Stimulated activated naive CD8-positive, alpha-beta T cell treated with anti-CD3 and anti-CD28 coated beads, Interleukin-15, amount 100 ng/mL, for 72 hours (primary cell): ENCODE measurements around the gene FAM98B.

ENCODE experiments used
- ATAC-seq: fragments of 150-1000 bp; cut with Tn5 transposase; 2 replicates; pipeline ENCODE4 v1.10.0; 2021; ENCODE audit warnings: mild to moderate bottlenecking, moderate library complexity
- DNase-seq, 2 donors: peaks; one replicate each; pipeline ENCODE4 v3.0.0; 2021 to 2022
- H3K27ac Mint-ChIP-seq, 2 donors: one replicate each; pipeline ENCODE4 v1.8.0; 2022; ENCODE audit warnings: mild to moderate bottlenecking in 2 of 2, mixed read lengths in 2 of 2, moderate library complexity in 2 of 2
- H3K27me3 Mint-ChIP-seq: one replicate; pipeline ENCODE4 v1.8.0; 2022; ENCODE audit warnings: mixed read lengths
- H3K4me1 Mint-ChIP-seq: one replicate; pipeline ENCODE4 v1.8.0; 2022; ENCODE audit warnings: mild to moderate bottlenecking, mixed read lengths
- H3K4me3 Mint-ChIP-seq, 2 donors: one replicate each; pipeline ENCODE4 v1.8.0; 2022; ENCODE audit warnings: mild to moderate bottlenecking in 2 of 2, mixed read lengths in 2 of 2, moderate library complexity in 1 of 2
- H3K9me3 Mint-ChIP-seq, 2 donors: one replicate each; pipeline ENCODE4 v1.8.0; 2022; ENCODE audit warnings: mixed read lengths in 2 of 2

FAM98B gene

DNA sequence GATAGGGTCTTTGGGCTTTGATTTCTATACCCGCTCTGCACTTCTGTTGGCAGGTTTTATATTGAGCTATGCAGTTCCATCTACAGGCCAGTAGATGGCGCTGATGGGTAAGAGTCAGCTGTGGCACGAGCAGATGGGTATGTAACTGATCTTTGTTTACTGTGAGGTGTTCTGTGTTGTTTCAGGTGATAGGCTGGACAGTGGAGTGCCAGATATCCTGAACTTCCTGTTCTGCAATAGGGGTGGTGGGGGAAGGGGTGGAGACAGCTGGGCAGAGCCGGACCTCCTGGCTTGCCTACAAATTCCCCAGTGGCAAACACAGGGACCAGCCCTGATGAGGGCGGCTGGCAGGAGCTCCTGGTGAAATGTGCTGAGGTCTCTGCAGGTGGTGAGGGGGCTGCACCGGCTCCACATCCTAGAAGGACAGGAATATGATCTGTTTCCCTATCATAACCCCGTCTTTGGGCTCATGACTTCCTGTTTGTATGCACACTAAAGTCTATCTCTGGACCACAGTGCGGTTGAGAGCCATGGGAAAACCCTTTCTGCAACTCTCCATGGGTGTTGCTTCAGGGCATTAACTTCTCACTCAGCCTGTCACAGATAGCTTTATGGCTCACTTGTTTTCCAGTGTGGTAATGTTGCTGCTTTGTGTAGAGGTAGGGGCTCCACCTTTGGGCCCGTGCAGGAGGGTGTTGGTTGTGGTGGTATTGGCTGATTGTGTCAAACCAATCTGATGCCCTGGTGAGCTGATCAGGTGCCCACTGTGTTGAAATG, 13.4 kb upstream of the FAM98B start:
- H3K9me3 Mint-ChIP-seq: no peaks in the 10 kb centered on the region
- ATAC-seq (peak; percentile 97), DNase-seq (peak; percentile 42 to 75)
- H3K4me1 Mint-ChIP-seq: peaks cover 6% of the 10 kb centered on the region
- H3K27ac Mint-ChIP-seq: peak overlapping the region in 1 of 2 donors; percentile 81
- peaks cover 38% of the 10 kb centered on the region for H3K27me3 Mint-ChIP-seq
- H3K4me3 Mint-ChIP-seq: peak overlapping the region; percentile 26 to 63

DNA sequence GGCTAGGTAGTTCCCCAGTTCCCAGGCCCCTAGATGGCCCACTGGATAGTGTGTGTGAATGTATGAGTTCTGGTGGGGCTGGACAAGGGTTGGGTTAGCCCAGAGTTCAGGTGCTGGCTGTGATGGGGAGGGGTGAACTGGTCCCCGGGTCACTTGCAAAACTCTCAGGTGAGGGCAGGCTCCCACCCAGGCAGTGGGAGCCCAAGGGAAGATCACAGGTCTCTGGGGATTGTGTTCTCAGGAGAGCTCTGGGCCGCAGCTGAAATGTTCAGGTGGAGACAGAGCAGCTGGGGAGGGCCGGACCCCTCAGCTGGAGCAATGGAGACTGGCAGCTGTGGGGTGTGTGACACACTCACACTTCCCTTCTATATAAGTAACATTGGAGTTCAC, 12.8 kb upstream of the FAM98B start:
- Mint-ChIP-seq H3K4me1 (peaks cover 6% of the 10 kb centered on the region), H3K27me3 (peaks cover 33% of the 10 kb centered on the region), H3K9me3 (no peaks in the 10 kb centered on the region), H3K4me3 (no peak overlapping the region), H3K27ac (peak overlapping the region in 1 of 2 donors; percentile 8)
- no peak for DNase-seq
- ATAC-seq: no peak

DNA sequence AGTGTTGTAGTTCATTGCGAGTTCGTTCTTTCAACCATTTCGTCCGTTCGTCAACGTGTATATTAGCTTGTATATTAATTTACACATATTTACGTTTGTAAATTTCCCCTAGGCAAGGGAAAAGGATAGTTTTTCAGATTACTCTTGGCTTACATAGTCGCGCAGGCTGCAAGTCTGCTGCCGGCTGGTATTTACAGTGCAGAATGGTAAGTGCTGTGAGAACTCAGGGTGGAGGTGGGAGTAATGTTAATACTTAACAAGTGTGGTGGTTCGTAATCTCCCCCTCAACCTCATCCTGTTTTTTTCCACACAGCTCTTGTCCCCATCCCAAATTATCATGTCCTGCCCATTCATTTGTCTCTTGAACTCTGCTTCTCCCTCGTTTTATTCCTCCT, 766 bp downstream of the FAM98B start:
- no peaks in the 10 kb centered on the region for H3K9me3 Mint-ChIP-seq
- ATAC-seq: no peak

DNA sequence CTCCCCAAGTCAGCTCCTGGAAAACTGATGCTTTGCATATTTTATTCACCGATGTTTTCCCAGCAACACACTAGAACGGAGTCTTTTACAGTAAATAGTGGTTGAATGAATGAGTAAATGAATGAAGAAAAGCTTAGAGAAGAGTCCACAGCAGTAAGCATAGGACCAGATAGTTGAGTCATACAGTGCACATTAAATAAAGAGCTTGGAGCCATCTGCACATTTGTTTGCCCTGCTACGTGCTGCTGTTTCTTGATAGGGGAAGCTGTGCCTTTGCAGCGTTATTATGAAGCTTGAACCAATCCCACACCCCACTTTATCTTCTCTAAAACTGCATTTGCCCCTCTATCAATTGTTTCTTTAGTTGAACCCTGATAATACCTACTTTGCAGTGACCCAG, 1.2 kb downstream of the FAM98B start:
- DNase-seq (no peak), ATAC-seq (no peak)
- peak overlapping the region; percentile 98 to 99 for H3K27ac Mint-ChIP-seq
- H3K9me3 Mint-ChIP-seq: no peaks in the 10 kb centered on the region
- H3K27me3 Mint-ChIP-seq: no peaks in the 10 kb centered on the region
- peak overlapping the region; percentile 92 for H3K4me3 Mint-ChIP-seq
- H3K4me1 Mint-ChIP-seq: peaks cover 40% of the 10 kb centered on the region

More for the DNA sequence above, 766 bp downstream of the FAM98B start:
- no peak for DNase-seq
- H3K4me1 Mint-ChIP-seq: peaks cover 36% of the 10 kb centered on the region
- peak overlapping the region; percentile 92 for H3K4me3 Mint-ChIP-seq
- H3K27ac Mint-ChIP-seq: peak overlapping the region; percentile 98 to 99
- no peaks in the 10 kb centered on the region for H3K27me3 Mint-ChIP-seq

DNA sequence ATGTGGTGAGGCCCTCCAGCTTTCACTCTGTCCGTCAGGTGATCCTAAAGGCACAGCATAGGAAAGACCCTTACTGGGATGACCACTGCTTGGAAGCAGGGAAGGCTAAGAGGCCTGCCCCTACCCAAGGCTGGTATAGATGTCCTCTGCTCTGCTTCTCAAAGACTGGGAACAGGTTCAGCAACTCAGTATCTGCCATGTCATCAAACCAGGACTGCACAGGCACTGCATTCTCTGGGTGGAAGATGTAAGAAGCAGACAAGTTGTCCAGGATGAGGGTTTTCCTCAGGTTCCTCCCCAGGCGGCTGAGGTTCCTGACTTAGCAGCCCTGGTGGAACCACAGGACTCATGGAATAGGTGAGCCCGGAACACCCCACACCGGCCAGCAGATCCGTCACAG, 4.7 kb downstream of the FAM98B start:
- Mint-ChIP-seq H3K27ac (no peak overlapping the region), H3K4me3 (no peak overlapping the region), H3K4me1 (peaks cover 47% of the 10 kb centered on the region), H3K9me3 (no peaks in the 10 kb centered on the region), H3K27me3 (no peaks in the 10 kb centered on the region)
- DNase-seq: no peak
- ATAC-seq: no peak

DNA sequence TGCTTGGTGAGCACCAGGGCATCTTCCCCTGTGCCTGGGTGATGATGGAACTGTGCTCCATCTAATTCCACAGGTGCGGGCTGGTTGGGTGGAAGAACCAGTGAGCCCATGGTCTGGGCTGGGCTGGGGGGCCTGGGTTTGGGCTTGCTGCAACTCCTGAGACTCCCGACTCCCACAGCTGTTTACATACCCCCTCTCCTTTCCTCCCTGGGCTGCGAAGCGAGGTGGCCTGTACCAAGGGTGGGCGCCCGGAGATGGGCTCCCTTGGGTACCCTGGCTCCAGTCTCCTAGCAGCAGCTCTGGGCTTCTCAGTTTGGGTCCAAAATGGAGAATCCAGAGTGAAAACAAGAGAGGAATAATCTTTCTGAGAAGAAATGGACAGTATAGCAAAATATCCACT, 5.6 kb downstream of the FAM98B start:
- Mint-ChIP-seq H3K4me1 (peaks cover 47% of the 10 kb centered on the region), H3K4me3 (no peak overlapping the region), H3K27me3 (no peaks in the 10 kb centered on the region), H3K27ac (peak overlapping the region in 1 of 2 donors; percentile 0), H3K9me3 (no peaks in the 10 kb centered on the region)
- ATAC-seq (no peak), DNase-seq (no peak)

DNA sequence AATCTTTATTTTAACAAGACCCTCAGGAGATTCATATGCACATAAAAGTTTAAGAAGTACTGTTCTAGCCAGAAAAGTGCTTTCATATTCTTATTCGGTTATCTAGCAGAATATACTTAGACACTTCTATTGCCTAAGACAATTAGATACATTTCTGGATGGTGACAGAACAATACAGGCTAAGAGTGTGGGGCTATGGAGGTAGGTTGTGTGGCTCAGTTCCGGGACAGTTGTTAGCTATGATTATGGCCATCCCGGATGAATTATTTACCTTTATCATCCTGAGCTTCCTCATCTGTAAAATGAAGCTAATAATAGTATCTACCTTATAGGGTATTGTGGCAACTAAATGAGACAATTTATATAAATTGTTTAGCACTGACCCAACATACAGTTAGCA, 6.6 kb downstream of the FAM98B start:
- Mint-ChIP-seq H3K9me3 (no peaks in the 10 kb centered on the region), H3K4me3 (no peak overlapping the region), H3K27ac (no peak overlapping the region), H3K27me3 (no peaks in the 10 kb centered on the region), H3K4me1 (peaks cover 38% of the 10 kb centered on the region)
- ATAC-seq (no peak), DNase-seq (no peak)

DNA sequence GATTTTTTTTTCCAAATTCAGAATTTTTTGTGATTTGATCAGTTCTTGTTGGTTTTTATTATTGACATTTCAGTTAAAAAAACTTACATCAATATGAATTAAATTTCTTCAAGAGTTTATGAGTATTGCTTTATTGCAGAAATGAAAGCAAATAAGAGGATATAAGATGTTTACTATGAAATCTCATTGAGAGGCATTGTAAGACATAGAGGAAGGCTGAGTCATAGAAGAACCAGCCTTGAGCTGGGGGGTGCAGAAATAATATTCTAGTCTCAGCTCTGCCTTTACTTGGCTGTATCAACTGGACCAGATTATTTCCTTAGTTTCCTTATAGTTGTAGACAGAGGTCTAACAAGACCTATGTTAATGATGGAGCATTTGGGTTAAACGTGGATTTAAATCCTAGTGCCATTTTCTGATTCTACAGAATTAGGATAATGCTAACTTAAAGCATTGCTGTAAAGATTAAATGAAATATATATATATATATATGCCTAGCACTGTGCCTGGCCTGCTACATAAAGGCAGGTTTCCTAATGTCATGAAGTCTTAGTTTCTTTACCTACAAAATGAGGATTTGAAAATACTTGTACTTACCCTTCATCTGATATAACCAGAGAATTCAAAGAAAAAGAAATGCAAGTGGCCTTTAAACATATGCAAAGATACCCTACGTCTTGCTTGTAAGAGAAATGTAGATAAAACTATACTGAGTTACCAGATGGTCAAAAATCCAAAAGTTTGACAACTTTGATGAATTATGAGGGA, 7.3 kb downstream of the FAM98B start:
- Mint-ChIP-seq H3K9me3 (no peaks in the 10 kb centered on the region), H3K4me1 (peaks cover 33% of the 10 kb centered on the region), H3K27me3 (no peaks in the 10 kb centered on the region), H3K27ac (peak overlapping the region in 1 of 2 donors; percentile 9), H3K4me3 (no peak overlapping the region)
- no peak for DNase-seq
- ATAC-seq: no peak

DNA sequence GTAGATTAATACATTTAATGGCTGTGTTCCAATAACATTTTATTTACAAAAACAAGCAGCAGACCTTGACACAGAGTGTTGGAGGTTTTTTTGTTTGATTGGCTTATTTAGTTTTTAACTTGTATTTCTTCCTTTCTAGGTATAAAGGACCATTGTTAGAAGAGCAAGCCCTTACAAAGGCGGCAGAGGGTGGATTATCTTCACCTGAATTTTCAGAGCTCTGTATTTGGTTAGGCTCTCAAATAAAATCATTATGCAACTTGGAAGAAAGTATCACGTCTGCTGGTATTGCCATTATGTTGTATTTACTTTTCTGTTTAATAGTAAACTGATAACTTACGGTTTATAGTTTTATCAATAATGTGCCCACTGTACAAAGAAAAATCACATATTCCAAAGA, 10.0 kb downstream of the FAM98B start:
- no peaks in the 10 kb centered on the region for H3K9me3 Mint-ChIP-seq
- DNase-seq (no peak), ATAC-seq (no peak)
- no peak overlapping the region for H3K27ac Mint-ChIP-seq
- no peaks in the 10 kb centered on the region for H3K27me3 Mint-ChIP-seq
- H3K4me3 Mint-ChIP-seq: no peak overlapping the region
- peaks cover 20% of the 10 kb centered on the region for H3K4me1 Mint-ChIP-seq

DNA sequence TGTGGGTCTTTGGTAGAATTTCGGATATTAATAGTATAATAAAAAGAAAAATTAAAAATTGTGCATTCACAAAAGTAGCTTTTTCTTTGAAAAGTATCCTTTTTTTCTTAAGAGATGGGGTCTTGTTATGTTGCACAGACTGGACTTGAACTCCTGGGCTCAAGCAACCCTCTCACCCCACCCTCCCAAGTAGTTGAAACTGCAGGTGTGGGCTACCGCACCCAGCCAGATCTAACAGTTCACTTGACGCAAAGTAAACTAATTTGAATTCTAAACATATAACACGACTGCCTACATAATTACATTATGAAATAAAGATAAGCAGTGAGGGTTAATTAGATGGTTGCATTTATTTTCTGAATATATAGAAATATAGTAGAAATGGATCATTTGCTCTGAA, 10.7 kb downstream of the FAM98B start:
- Mint-ChIP-seq H3K27ac (no peak overlapping the region), H3K4me1 (peaks cover 12% of the 10 kb centered on the region), H3K4me3 (no peak overlapping the region), H3K9me3 (no peaks in the 10 kb centered on the region), H3K27me3 (no peaks in the 10 kb centered on the region)
- DNase-seq: no peak
- no peak for ATAC-seq

DNA sequence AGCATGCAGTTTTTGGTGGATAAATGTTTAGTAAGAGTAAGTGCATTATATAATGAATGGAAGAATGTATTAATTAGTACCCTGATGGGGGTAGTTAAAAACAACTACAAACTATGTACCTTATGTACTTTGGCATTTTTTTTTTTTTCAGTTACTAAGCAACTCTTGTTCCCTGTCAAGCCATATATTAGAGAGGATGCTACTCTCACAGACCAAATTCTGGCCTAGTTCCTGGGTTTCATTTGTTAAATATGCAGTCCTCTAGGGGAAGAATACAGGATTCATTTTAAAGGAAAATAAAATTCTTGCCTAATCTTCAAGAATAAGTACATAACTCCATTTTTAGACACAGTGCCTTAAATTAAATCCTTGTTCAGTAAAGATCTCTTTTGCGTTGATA, 16.9 kb downstream of the FAM98B start:
- DNase-seq: no peak
- no peak overlapping the region for H3K27ac Mint-ChIP-seq
- no peak for ATAC-seq
- H3K9me3 Mint-ChIP-seq: no peaks in the 10 kb centered on the region
- peaks cover 9% of the 10 kb centered on the region for H3K4me1 Mint-ChIP-seq
- H3K4me3 Mint-ChIP-seq: no peak overlapping the region
- no peaks in the 10 kb centered on the region for H3K27me3 Mint-ChIP-seq

DNA sequence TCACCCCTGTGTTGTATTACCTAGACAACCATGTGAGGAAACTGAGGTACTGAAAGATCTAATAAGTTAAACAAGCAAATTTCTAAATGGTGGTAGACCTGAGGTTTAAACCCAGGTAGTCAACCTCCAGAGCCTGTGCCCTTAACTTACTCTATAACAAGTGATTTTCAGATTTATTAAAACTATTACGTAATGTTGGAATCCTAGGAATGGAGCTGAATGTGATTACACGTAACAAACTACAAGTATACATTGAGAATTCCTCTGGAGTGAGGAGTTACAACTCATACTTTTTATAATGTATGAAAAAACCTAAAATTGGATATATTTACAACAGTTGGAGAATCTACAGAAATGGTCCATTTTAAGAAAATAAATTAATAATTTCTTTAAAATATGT, 18.0 kb downstream of the FAM98B start:
- no peak overlapping the region for H3K4me3 Mint-ChIP-seq
- H3K4me1 Mint-ChIP-seq: peaks cover 9% of the 10 kb centered on the region
- no peak for ATAC-seq
- no peak overlapping the region for H3K27ac Mint-ChIP-seq
- no peak for DNase-seq
- H3K27me3 Mint-ChIP-seq: no peaks in the 10 kb centered on the region
- no peaks in the 10 kb centered on the region for H3K9me3 Mint-ChIP-seq

DNA sequence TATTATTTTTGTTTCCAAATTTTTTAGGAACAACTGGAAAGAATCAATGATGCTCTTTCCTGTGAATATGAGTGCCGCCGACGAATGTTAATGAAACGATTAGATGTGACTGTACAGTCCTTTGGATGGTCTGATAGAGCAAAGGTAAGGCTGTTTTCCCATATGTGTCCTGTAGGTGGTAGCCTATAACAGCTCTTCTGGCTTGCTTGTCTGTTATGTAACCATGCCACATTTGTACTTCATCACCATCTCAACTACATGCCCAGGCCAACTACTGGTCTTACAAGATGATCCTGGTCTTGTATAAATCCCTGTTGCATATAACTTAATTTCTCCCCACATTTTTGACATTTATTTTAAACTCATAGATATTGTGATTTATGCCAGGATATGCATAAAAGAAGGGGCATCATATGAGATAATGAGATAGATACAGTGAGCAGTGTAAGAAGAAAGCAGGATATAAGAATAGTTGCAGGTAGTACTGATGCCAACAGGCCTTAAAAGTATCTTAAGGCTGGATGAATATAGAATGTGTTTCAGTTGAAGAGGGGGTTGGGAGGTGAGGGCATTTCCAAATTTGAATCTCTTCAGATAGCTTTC, 20.3 kb downstream of the FAM98B start:
- peaks cover 9% of the 10 kb centered on the region for H3K4me1 Mint-ChIP-seq
- H3K27ac Mint-ChIP-seq: no peak overlapping the region
- H3K4me3 Mint-ChIP-seq: no peak overlapping the region
- ATAC-seq (peak; percentile 97), DNase-seq (peak; percentile 24 to 28)
- H3K9me3 Mint-ChIP-seq: no peaks in the 10 kb centered on the region
- H3K27me3 Mint-ChIP-seq: no peaks in the 10 kb centered on the region

DNA sequence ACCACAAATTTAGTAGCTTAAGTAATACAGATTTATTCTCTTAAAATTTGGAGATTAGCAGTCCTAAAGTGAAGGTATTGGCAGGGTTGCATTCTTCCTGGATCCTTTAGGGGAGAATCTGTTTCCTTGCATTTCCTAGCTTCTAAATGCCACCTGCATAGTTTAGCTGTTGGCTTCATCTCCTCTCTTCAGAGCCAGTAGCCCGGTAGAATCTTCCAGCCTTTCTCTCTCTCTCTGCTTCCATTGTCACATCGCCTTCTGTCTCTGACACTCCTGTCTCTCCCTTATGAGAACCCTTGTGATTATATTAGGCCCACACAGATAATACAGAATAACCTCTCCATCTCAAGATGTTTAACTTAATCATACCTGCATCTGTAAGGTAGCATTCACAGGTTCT, 21.4 kb downstream of the FAM98B start:
- H3K27me3 Mint-ChIP-seq: no peaks in the 10 kb centered on the region
- ATAC-seq (no peak), DNase-seq (no peak)
- H3K4me3 Mint-ChIP-seq: no peak overlapping the region
- H3K27ac Mint-ChIP-seq: no peak overlapping the region
- no peaks in the 10 kb centered on the region for H3K9me3 Mint-ChIP-seq
- H3K4me1 Mint-ChIP-seq: peaks cover 9% of the 10 kb centered on the region

DNA sequence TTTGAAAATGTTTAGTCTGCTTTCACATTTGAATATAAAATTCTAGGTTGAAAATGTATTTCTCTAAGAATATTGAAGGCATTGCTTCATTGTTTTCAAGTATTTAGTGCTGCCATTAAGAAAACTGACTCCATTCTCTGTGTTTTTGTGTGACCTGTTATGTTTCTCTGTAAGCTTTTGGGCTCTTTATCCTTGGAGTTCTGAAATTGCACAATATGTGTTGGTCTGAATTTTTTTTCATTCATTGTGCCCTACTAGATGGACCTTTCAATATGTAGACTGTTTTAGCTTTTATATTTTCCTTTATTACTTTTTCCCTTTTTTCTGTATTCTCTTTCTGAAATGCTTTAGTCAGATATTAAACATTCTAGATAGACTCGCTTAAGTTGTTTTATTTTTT, 22.2 kb downstream of the FAM98B start:
- no peak overlapping the region for H3K4me3 Mint-ChIP-seq
- peaks cover 9% of the 10 kb centered on the region for H3K4me1 Mint-ChIP-seq
- DNase-seq (no peak), ATAC-seq (no peak)
- no peaks in the 10 kb centered on the region for H3K9me3 Mint-ChIP-seq
- H3K27ac Mint-ChIP-seq: peak overlapping the region in 1 of 2 donors; percentile 59
- no peaks in the 10 kb centered on the region for H3K27me3 Mint-ChIP-seq

DNA sequence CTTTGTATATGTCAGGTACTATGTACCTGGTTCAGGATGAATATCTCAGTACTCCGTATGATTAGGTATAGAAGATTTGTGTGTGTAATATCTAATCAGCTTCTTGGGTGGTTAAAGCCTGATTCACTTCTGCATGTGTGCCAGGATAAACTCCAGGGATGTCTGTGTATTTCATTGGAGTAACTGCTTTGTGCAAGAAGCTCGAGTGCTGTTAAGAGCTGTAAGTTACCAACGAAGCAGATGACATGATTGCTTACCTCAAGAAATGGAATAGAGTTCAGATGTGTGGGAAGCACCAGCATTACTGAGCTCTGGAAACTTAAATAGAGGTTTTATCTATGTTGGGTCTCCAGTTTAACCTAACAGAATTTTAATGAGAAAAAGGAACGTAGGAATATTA, 23.7 kb downstream of the FAM98B start:
- no peaks in the 10 kb centered on the region for H3K27me3 Mint-ChIP-seq
- no peaks in the 10 kb centered on the region for H3K9me3 Mint-ChIP-seq
- DNase-seq: no peak
- no peak overlapping the region for H3K27ac Mint-ChIP-seq
- ATAC-seq: no peak
- H3K4me1 Mint-ChIP-seq: peaks cover 21% of the 10 kb centered on the region
- no peak overlapping the region for H3K4me3 Mint-ChIP-seq
